NCI-H460 (cell line): ENCODE measurements around the gene C7orf57. TPM values are rescaled to one million over a fixed set of nuclear protein-coding genes. Genes with fewer than 3 reads are reported as not detected.

Experiments
- DNase-seq: peaks from one replicate; pipeline ENCODE4 v3.0.0-alpha.2; 2016; ENCODE audit warnings: low read depth; ENCODE audit errors: extremely low read depth
- total RNA-seq: library from RNA; depleted of rRNA; stranded (reverse); fragments of >200 nt; shearing (Covaris generic); gene quantifications from 2 replicates; pipeline ENCODE4 v1.2.3, GENCODE V29; 2014

Gene C7orf57
- total RNA-seq, 1 experiment from 2014 or later: not detected

DNA sequence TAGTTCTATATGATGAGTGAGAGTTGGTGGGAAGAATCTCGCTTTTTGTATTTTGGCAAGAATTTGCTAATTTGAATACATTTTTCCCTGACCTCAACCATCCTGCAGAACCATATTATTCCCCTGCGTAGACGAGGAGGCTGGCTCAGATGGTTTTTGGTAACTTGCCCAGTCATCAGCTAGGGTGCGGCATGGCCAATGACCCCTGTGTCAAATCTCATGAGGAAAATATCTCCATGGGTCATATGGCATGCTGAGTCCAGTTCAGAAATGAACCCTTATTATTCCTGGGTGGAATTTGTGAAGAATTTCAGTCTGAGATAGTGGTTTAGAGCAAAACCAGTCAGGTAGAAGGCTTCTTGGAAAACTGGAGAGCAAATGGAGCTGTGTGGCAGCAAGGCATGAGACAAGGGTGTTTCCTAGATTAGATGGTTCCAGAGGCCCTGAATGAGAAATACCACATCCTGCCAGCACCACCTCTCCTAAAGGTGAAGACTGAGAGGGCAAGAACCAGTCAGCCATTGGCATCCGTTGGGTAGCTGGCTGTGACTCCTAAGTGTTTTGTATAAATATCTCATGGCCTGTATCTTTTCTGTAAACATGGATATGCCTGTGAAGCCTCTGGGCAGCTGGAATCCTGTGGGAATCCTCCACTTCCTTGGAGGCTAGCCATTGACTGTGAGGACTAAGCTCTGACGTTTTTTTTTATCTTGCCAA lies 47.9 kb downstream of the C7orf57 start:
- DNase-seq: no peak

DNA sequence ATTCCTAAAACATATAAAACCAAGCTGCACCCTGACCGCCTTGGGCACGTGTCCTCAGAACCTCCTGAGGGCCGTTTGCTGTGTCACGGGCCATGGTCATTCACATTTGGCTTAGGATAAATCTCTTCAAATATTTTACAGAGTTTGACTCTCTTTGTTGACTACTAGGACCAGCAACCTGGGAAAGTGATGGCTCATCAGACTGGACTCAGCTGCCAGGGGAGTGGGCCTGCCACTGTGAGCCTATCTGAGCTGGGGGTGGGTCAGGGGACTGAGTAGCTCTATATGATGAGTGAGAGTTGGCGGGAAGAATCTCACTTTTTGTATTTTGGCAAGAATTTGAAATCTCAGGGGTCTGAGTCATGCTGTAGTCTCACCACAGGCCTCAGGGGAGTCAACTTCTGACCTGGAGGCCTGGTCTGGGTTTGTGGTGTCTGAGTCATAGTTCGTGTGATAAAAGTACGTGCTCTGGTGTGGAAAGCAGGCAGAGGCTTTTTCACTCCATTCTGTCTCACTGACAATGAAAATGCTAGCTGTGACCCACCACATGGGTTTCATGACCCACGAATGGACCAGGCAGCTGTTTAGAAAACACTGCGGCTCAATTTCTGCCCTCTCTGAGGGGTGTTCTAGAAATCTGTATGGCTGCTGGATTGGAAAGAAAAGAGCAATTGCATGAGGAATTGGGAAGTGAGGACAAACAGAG lies 49.5 kb downstream of the C7orf57 start:
- peak; percentile 92 for DNase-seq

DNA sequence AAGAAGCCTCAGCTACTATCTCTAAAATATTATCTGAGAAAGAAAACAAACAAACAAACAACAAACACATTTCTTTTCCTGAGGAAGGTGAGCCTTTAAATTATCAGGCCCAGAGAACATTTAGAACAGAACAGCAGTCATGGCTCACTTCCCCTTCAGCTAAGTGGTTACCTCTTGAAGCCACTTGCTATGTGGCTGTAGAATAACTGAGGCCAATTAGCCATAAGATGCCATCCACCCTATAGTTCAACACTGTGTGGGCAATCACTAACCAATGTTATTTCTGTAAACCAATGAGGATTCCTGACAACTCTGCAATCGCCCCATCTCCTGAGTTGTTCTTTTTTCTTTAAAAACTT lies 50.1 kb downstream of the C7orf57 start:
- no peak for DNase-seq

DNA sequence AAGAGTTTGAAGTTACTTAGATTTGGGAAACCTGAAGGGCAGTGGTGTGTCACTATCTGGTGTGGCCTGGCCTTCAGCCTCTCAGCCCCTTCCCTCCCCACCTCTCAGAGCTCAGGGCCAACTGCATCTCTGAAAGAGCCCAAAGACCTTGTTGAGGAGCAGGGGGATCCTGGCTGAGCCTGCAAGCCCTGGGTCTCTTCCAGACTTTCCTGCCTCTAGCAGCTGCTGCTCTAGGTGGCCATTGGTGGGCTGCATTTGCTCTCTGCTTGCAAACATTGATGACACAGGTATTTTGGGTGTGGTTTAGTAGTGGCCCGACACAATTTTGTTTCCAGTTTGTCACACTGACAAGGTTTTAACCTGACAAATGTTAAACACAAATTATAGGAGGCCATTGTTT lies 50.6 kb downstream of the C7orf57 start:
- DNase-seq: no peak

- peak; percentile 69 for DNase-seq
Observed at GRCh38 chr7:48087349-48087748, 52.0 kb downstream of the C7orf57 start.

- peak; percentile 92 for DNase-seq
Observed at GRCh38 chr7:48088559-48089045, 53.3 kb downstream of the C7orf57 start.

- DNase-seq: no peak
Observed at GRCh38 chr7:48089046-48090003, 54.0 kb downstream of the C7orf57 start, which contains the start of gene UPP1. UPP1 (plus strand) TSS chr7:48089265; CDS start chr7:48094784, 5,519 bp downstream.

DNA sequence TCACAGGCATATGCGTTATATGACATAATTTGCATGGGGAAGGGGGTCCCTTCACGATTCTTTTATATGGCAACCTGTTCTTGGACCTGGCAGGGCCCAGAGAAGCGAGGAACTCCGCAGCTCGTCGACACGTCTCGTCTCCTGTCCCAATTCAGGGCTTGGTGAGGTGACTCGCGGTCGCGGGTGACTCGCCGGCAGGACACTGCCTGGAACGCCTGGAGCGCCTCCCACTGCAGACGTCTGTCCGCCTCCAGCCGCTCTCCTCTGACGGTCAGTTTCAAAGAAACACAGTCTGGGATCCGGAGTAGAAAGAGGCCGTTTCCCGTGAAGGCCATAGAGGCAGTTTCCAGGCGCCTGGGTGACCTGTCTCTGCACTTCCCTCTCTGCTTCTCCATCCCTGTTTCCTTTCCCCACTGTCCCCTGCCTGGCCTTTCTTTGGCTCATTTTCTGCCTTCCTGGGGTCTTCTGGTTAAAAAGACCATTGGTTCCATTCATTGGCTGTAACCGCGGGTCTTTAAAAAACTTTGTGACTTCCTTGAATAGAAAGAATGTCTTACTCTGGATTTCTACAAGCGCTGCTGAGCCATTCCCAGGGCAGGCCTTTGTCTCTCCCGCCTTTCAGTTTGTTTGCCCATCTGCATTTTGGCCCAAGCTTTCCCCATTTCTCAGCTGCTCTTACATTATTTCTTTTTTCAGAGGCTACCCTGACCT lies 54.9 kb downstream of the C7orf57 start:
- no peak for DNase-seq

DNA sequence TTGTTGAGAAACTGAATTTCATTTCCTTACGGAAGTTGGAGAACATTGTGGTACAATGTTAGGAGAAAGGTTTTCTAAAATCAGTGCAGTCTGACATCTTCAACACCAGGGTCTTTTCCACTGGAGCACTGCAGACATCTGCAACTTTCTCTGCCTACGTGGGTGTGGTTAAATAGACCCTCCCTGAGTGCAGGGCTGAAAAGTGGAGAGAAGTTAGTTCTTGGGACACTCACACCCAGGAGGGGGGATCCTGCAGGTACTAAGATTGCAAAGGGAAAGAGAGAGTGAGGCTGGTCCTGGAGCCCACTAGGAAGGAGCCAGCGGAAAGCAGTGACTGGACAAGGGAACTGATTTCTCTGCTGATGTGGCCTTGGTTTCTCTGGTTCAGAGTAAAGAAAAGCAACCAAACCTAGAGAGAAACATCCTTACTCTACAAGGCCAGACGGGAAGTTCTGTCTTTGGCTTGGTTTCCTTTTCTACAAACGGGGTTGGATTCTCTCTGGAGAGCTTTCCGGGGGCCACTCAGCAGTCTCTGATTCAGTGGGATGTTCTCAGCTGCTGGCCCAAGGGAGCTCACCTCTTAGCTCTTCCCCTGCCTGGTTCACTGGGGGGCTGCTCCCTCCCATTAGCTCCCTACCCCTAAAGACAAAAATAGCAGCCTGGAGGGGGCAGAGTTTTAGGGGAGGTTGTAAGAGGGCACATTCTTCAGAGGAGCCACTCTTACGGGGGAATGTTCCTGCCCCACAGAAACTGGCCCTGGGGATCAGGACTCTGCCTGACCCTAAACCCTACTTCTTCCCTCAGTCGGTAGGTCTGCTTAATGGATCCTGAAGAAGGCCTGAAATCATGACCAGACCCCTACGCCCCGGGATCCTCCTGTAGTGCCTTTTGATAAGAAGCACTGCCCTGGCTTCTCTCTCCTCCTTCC lies 56.4 kb downstream of the C7orf57 start:
- no peak for DNase-seq

DNA sequence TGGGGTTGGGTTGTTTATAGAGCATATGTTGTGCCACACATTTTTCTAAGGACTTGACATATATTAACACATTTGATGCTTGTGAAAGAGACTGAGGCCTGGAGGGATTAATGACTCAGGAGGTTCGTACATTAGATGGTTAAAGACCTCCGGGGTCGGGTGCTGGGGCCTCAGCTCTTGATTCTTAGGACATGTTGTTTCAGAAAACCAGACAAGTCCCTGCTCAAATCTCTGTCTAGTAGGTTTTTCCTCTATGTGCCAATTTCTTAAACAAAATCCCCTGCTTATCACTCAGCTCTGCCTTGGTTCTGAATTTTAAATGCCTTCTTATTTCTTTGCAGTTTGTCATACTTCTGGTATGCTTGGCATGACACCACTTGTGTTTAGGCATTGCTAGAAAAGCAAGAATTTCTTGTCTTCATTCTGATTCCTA lies 59.5 kb downstream of the C7orf57 start:
- DNase-seq: no peak

GRCh38 chr7:48096273-48096672 lies 60.9 kb downstream of the C7orf57 start:
- no peak for DNase-seq

DNA sequence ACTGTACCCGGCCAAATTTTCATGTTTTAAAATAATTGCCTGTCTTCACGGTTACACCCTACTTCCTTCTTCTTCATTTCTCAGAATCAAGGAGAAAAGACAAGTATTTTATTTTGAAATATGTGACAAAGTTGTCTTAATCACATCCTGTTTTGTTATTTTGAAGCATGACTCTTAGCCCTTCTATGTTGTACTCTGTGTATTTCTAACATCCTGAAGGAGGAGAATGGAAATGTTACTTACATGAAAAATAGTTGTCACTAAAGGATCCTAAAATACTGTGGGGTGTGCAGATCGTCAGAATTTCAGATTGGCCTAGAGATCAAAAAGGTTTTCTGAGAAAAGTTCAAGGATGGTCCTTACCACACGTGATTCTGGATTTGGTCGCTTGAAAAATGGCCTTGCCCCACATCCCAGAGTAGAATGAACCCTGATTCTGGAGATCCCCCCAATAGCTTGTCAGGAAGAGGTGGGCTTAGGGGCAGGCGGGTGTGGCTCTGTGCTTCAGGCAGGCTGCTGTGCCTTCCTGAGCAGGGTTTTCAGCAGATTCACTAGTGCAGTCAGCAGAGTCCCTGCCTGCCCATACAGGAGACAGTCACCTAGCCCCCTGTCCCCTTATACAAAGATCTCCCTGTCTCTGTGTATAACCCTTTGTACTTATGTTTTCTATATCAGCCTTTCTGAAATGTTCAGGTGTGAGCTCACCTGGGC lies 62.3 kb downstream of the C7orf57 start:
- no peak for DNase-seq

DNA sequence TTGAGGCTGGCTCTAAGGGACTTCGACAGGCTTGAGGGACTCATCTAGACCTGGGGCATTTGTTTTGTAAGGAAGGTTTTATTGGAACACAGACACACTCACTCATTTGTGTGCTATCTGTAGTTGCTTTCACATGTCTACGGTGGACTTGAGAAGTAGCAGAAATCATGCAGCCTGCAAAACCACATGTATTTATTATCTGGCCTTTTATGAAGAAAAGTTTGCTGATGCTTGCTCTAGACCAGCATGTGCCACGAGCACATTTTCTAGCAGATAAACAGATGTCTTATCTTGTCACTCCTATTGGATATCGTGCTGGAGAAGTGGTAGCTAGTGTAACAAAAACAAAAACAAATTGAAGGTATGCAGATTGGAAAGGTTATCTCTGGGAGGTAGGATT lies 63.5 kb downstream of the C7orf57 start:
- no peak for DNase-seq

DNA sequence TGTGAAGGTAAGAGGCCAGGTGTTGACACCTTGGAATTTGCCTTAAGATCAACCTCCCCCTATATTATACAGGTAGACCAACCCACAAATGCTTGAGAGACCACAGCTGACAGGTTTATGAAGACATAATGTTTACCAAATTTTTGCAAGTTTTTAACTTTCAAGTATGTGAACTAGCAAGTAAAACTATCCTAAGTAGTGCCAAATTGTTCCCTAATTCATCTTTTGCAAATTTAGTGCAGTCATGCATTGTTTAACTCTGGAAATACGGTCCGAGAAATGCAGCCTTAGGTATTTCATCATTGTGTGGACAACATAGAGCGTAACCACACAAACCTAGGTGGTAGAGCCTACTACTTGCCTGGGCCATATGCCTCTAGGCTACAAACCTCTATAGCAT lies 64.4 kb downstream of the C7orf57 start:
- no peak for DNase-seq

GRCh38 chr7:48101352-48101751 lies 66.0 kb downstream of the C7orf57 start:
- DNase-seq: no peak

DNA sequence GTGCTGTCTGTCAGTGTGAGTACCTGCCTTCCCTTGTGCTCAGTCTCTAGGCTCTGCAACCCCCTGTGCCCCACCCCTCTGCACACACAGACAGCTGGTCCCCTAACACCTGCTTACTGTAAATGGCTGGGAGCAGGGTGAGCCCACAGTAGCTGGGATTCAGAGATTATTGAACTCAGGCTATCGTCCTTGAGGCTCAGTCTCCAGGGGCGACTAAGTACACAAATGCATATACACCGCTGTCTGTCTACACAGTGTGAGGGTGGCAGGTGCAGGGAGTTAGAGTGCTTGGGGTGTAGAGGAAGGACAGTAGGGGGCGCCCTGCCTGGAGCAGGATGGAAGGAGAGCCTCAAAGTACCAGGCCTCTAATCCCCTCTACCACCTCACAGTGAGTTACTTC lies 66.6 kb downstream of the C7orf57 start:
- DNase-seq: no peak

- no peak for DNase-seq
Observed at GRCh38 chr7:48102530-48102929, 67.2 kb downstream of the C7orf57 start.

DNA sequence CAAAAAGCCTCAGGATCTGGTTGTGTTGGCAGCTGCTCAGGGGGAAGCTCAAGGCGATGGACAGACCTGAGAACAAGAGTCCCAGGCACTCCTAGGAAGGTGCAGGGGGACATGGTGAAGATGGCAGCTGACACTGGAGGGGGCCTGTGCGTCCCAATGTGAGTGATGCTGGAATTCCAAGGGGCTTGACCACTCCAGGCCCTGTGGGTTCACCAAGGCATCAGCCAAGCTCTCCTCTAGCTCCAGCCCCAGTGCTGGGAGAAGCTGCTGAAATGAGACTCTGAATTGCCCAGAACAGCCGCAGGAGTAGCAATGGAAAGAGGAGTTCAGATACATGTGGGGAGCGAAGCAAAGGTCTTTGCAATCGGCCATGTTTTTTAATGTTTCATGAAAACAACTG lies 69.7 kb downstream of the C7orf57 start:
- no peak for DNase-seq
